Activated CD4-positive, alpha-beta T cell treated with anti-CD3 and anti-CD28 coated beads, Interleukin-2, amount 50 U/mL, for 1 hour (primary cell): ENCODE measurements around the gene ATP1A3.

Experiments
- DNase-seq: peaks from one replicate; pipeline ENCODE4 v3.0.0-alpha.2; 2020

The ATP1A3 gene

DNA sequence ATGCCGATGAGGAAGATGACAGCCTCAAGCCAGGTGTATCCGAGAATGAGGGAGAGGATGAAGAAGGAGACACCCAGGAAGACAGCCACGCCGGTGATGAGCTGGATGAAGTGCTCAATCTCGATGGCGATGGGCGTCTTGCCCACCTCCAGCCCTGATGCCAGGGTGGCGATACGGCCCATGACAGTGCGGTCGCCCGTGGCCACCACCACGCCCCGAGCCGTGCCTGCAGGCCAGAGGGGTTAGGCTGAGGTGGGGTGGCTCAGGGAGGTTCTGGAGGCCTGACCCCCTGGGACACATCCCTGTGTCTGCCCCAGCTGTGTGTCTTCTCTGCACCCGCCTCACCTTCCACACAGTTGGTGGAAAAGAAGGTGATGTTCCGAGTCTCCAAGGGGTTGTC is 9.1 kb downstream of the ATP1A3 start:
- no peak for DNase-seq

- no peak for DNase-seq
Observed at GRCh38 chr19:41981724-41982123, 12.3 kb downstream of the ATP1A3 start.

- no peak for DNase-seq
Observed at GRCh38 chr19:41978470-41978869, 15.6 kb downstream of the ATP1A3 start.

- no peak for DNase-seq
Observed at GRCh38 chr19:41977916-41978315, 16.1 kb downstream of the ATP1A3 start.

- DNase-seq: no peak
Observed at GRCh38 chr19:41974652-41975051, 19.4 kb downstream of the ATP1A3 start.

DNA sequence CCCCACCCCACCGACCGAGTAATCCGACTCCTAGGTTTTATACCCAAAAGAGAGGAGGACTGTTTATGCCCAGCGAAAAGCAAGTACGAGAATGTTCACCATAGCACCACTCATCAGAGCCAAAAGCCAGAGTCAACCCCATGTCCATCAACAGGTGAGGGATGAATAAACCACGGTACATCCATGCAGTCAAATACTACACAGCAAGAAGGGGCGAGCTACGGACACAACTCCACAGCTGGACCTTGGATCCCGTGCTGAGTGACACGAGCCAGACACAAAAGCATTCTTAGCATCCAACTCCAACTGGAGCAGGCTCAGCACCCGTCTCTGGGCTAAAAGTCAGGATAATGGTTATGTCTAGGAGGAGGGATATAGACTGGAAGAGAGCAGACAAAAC is 22.7 kb downstream of the ATP1A3 start:
- DNase-seq: no peak

DNA sequence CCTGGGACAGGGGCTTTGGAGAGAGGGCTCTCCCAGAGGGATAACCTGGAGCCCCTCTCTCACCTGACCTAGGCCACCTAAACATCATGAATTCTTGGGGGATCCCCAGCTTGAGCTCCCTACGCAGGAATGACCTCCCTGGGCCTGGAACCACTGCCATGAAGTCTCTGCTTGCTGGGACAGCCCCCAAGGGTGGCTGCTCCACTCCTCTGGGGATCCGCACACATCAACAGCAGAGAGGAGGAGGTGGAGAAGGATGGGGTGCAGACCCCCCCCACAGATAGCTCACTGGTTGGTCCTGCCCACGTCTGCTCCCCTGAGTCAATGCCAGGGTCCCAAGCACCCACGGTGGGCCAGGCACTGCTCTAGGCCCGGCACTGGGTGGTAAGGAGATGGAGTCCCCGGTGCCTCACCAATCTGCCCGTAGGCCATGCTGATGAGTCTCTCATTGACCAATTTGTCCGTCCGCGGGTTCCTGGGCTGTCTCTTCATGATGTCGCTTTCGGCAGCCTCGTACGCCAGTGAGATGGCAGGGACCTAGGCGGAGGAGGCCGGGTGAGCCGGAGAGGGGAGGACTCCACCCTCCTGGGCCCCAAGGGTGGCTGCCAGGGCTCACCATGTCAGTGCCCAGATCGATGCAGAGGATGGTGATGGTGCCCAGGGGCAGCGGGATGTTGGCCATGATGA is 24.1 kb downstream of the ATP1A3 start:
- no peak for DNase-seq

DNA sequence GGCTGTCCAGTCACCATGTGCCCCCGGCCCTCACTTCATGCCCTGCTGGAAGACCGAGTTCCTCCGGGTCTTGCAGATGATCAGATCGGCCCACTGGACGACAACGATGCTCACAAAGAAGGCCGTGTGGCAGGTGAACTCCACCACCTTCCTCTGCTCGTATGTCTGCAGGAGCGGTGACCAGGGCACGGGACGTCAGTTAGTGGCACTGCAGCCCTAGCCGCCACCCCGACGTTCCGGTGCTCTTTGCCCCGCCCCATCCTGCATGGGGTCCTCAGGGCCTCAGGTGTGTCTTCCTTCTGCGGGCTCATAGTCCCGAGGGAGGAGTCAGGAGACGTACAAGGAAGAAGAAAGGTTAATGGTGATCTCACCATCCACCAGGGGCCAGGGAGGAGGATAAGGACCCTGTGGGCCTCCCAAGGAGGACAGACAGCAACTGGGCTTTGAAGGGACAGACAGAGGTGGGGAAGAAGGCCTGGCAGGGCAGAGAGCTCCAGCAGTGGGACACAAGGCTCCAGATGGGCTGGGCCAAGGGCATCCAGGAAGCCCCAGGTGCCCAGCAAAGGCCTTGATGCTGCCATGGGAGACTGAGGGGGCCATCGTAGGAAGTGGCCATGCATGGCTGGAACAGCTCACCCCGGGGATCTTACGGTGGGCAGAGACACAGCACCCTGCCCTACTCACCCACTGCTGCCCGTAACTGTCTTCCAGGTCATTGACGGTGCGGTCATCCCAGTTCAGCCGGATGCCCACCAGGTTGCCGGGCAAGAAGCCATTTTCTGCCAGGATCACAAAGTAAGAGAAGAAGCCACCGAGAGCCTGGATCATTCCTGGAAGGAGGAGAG is 25.1 kb downstream of the ATP1A3 start:
- DNase-seq: no peak

GRCh38 chr19:41967054-41967783 is 26.8 kb downstream of the ATP1A3 start:
- DNase-seq: no peak

DNA sequence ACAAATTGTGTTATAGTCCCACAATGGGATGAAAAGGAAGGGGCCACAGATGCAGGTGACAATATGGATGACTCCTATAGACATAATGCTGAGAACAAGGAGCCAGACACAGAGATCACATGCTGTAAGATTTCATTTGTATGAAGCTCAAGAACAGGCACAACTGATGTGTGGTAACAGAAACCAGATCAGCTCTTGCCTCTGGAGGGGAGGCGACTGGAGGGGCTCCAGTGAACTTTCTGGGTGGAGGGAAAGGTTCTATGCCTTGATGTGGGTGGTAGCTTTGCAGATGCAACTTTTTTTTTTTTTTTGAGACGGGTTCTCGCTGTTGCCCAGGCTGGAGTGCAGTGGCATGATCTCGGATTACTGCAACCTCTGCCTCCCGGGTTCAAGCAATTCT is 28.9 kb downstream of the ATP1A3 start:
- DNase-seq: no peak

DNA sequence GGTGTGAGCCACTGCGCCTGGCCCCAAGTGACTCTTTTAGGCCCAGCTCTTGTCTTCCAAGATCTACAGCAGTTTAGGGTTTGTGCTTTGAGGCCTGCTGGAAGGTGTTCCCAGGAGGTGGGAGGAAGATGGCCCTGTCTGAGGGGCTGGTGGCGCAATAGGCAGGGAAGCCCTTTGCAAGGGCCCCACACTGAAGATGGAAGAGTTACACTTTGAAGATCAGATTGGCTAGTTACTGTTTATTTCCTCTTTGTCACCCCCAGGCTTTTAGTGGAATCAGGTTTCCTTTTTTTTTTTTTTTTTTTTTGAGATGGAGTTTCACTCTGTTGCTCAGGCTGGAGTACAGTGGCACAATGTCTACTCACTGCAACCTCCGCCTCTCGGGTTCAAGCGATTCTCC is 33.1 kb downstream of the ATP1A3 start:
- DNase-seq: no peak

GRCh38 chr19:41959056-41960053 is 34.7 kb downstream of the ATP1A3 start, which contains the start of gene RABAC1:
TSS of gene RABAC1 (minus strand) at chr19:41959321. CDS start at chr19:41959292, 29 bp downstream.
- peak; percentile 85 for DNase-seq

- DNase-seq: peak; percentile 82
Observed at GRCh38 chr19:41958367-41959055, 35.5 kb downstream of the ATP1A3 start.

DNA sequence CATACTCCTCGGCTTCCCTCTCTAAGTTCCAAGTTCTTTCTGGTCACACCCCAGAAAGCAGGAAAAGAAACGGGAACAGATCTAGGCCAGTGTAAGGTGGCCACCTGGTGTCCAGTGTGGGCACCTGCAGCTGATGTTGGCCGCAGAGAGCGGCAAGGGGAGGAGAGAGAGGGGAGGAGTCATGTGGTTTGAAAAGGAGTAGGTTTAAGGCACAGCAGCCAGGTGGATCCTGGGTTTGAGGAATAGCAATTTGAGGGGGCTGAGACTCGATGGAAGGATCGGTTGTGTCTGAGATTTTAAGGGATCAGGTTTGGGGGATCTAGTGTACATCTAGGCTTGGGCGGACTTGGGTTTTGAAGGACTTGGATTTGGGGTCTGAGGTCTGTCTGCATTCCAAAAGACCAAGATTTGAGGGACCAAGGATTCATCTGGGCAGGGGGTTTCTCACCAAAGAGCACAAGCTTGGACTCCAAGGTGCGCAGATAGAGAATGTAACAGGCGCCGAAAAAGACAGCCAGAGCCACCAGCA is 36.1 kb downstream of the ATP1A3 start:
- no peak for DNase-seq

GRCh38 chr19:41957161-41957837 is 36.7 kb downstream of the ATP1A3 start:
- DNase-seq: no peak

- no peak for DNase-seq
Observed at GRCh38 chr19:41956621-41957020, 37.4 kb downstream of the ATP1A3 start.

DNA sequence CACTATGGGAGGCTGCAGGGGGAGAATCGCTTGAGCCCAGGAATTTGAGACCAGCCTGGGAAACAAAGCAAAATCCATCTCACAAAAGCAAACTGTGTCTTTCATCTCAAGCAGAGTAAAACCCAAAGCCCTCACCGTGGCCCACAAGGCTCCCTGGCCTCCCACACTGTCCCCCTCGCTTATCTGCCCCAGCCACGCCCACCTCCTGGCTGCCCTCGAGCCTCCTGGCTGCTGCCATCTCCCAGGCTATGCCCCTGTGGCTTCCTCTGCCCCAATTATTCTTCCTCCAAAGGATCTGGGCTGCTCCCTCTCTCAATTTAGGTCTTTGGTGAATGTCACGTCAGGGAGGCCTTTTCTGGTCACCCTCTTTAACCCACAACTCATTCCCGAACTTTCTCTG is 38.5 kb downstream of the ATP1A3 start:
- no peak for DNase-seq

DNA sequence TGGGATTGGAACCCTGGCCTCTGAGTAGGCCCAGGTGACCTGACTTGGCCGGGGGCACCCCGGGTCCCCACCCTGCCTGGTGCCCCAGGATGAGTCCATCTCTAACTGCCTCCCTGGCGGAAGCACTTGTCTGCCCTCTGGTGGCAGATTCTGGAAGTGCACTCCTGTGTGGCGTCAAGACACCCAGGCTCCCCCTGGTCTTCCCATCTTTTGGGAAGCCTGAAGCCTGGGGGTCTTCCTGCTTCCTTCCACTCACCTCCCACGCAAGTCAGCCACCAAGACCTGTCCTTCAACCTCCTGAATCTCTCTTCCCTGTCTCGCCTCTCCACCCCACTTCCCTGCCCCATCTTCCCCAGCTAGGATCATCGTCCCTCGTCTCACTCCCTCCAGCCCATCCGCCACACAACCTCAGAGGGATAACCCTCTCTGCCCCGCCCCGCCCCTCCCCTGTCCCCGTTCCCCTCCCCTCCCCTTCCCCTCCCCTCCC is 42.3 kb downstream of the ATP1A3 start:
- peak; percentile 90 for DNase-seq

DNA sequence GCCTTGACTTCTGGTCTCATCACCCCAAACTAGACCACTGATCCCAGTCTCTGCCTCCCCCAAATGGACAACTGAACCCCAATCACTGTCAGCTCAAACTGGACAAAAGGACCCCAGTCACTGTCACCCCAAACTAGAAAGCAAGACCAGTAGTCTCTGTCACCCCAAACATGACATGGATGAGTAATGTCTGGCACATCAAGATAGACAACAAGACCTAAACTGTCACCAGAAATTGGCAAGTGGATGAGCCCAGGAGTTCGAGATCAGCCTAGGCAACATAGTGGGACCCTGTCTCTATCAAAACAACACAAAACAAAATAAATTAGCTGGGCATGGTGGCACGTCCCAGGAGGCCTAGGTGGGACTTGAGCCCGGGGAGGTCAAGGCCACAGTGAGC is 46.9 kb downstream of the ATP1A3 start:
- no peak for DNase-seq

DNA sequence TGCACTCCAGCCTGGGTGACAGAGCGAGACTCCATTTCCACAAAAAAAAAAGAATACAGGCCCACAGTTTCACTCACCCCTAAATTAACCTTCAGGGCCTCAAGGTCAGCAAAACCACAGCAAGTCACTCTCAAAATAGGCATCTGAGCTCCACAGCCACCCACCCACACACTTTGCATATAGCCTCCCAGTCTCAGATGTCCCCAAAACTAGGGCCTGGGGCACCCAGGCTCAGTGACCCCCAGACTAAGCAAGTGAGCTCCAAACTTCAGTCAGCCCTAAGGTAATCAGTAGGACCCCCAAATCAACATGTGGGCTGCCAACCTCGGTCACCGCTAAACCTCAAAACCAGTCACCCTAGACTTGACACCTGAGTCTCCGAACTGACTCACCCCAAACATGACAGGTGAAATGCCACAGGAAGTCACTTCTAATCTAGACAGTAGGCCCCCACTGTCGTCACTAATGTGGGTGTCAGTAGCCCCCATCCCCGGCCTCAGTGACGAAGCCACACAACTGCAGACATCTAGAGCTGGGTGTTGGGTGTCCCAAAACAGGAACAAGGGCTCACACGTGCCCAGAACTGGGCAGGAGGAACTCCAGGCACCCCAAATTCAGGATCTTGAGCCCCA is 48.8 kb downstream of the ATP1A3 start:
- peak; percentile 86 for DNase-seq
